CD4-positive, CD25-positive, alpha-beta regulatory T cell (primary cell): ENCODE results near the gene TSGA10. TPM values are rescaled to one million over a fixed set of nuclear protein-coding genes. Genes with fewer than 3 reads are reported as not detected.

ENCODE experiments used
- ATAC-seq, 2 donors: fragments of 150-1000 bp; cut with Tn5 transposase; one replicate each; pipeline ENCODE4 v1.10.0; 2021; ENCODE audit warnings: low read depth in 2 of 2, moderate number of reproducible peaks in 2 of 2, moderate library complexity in 1 of 2
- DNase-seq, 3 donors: peaks; one replicate each; pipeline versions ENCODE4 v3.0.0 to v3.0.0-alpha.2; 2012 to 2022; ENCODE audit warnings: mixed read lengths in 1 of 3
- H3K27ac ChIP-seq: one replicate; pipeline ENCODE4 v1.7.0; 2013; ENCODE audit warnings: mild to moderate bottlenecking, low read length; ENCODE audit not compliant: insufficient read depth, poor library complexity, severe bottlenecking
- H3K27me3 ChIP-seq: one replicate; pipeline ENCODE4 v1.7.0; 2013; ENCODE audit warnings: low read length; ENCODE audit not compliant: control insufficient read depth, insufficient read depth
- H3K36me3 ChIP-seq: one replicate; pipeline ENCODE4 v1.7.0; 2013; ENCODE audit warnings: mild to moderate bottlenecking, low read length, moderate library complexity; ENCODE audit not compliant: control insufficient read depth, insufficient read depth
- H3K4me1 ChIP-seq: 2 replicates; pipeline ENCODE4 v1.7.0; 2013; ENCODE audit warnings: mild to moderate bottlenecking, low read length; ENCODE audit not compliant: insufficient read depth, control insufficient read depth, poor library complexity, severe bottlenecking
- H3K4me3 ChIP-seq: one replicate; pipeline ENCODE4 v1.7.0; 2013; ENCODE audit warnings: low read depth, mild to moderate bottlenecking, low read length, moderate library complexity
- H3K9me3 ChIP-seq, 2 experiments: 1 replicate in 1 of 2; 2 replicates in 1 of 2; pipeline ENCODE4 v1.7.0; 2013; ENCODE audit warnings: low read length in 2 of 2, mild to moderate bottlenecking in 1 of 2, moderate library complexity in 1 of 2; ENCODE audit not compliant: control insufficient read depth in 2 of 2
- H3K27ac Mint-ChIP-seq, 3 donors: one replicate each; pipeline ENCODE4 v1.8.0; 2020 to 2022; ENCODE audit warnings: mild to moderate bottlenecking in 3 of 3, mixed read lengths in 3 of 3, moderate library complexity in 2 of 3
- H3K27me3 Mint-ChIP-seq: one replicate; pipeline ENCODE4 v1.8.0; 2022; ENCODE audit warnings: mild to moderate bottlenecking, mixed read lengths
- H3K36me3 Mint-ChIP-seq: one replicate; pipeline ENCODE4 v1.8.0; 2020; ENCODE audit warnings: mixed read lengths
- H3K4me1 Mint-ChIP-seq, 4 donors: one replicate each; pipeline ENCODE4 v1.8.0; 2020 to 2022; ENCODE audit warnings: mixed read lengths in 4 of 4, mild to moderate bottlenecking in 1 of 4
- H3K4me3 Mint-ChIP-seq, 4 donors: one replicate each; pipeline ENCODE4 v1.8.0; 2020 to 2022; ENCODE audit warnings: mild to moderate bottlenecking in 4 of 4, mixed read lengths in 4 of 4, moderate library complexity in 3 of 4
- H3K9me3 Mint-ChIP-seq, 7 donors: one replicate each; pipeline ENCODE4 v1.8.0; 2020 to 2022; ENCODE audit warnings: mixed read lengths in 7 of 7, mild to moderate bottlenecking in 3 of 7, moderate library complexity in 2 of 7
- polyA plus RNA-seq, 4 donors: library from polyadenylated mRNA; unstranded; fragments of 300-500 nt; fragmentation: Illumina TruSeq; gene quantifications; one replicate each; pipeline ENCODE4 v1.2.3, GENCODE V29; 2021
- total RNA-seq: library from RNA; stranded (reverse); gene quantifications from one replicate; pipeline ENCODE4 v1.2.3, GENCODE V29; 2022

Gene TSGA10
- total and polyA plus RNA-seq, 5 donors from 2014 or later, result 7.7 to 17.2 (median 12.6) TPM

DNA sequence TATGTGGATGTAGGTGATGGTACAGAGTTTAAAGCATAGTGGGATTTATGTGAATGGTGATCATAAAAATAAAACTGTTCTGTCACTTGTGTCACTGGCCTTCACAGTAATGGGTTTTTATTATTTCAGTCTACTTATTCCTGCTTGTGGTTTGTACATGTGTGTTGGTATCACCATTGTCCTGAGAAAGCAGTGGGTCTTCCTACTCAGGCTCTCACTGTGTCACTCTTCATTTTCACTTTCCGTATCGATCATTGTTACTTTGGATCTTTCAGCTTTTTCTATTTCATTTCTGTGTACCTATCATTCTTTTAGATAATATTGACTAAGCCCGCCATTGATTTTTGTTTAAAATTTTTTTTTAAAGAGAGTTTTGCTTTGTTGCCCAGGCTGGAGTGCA is 33.6 kb upstream of the TSGA10 start:
- Mint-ChIP-seq H3K4me3 (no peak overlapping the region), H3K9me3 (peaks cover 0 to 2% (median 0%) of the 10 kb centered on the region in 7 donors), H3K4me1 (peaks cover 17 to 38% (median 32%) of the 10 kb centered on the region in 4 donors), H3K36me3 (peaks cover 28% of the 10 kb centered on the region), H3K27me3 (no peaks in the 10 kb centered on the region), H3K27ac (no peak overlapping the region)
- DNase-seq, result no peak
- no peak overlapping the region for H3K27ac ChIP-seq
- H3K4me3 ChIP-seq, result no peak overlapping the region
- no peaks in the 10 kb centered on the region for H3K9me3 ChIP-seq
- peaks cover 36% of the 10 kb centered on the region for H3K36me3 ChIP-seq
- H3K27me3 ChIP-seq, result no peaks in the 10 kb centered on the region
- no peaks in the 10 kb centered on the region for H3K4me1 ChIP-seq
- no peak for ATAC-seq

DNA sequence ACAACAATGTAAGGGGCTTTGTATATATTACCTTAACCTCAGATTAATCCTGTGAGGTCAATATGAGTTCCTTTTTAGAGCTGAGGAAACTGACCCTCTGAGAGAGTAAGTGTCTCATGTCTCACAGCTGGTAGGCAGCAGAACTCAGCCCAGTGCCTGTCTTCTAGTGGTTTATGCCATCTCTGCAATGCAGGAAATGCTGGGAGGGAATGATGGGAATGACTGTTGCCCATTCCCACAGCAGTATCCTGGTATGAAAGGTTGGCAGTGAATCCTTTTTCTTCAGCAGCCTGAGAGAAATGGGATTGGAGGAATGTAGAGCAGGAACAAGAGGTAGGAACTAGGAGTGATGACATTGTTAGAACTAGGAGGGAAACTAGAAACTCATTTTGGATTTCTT is 32.3 kb upstream of the TSGA10 start:
- Histone ChIP-seq H3K27me3 (no peaks in the 10 kb centered on the region), H3K4me3 (no peak overlapping the region), H3K27ac (no peak overlapping the region), H3K9me3 (no peaks in the 10 kb centered on the region), H3K4me1 (peaks cover 10% of the 10 kb centered on the region), H3K36me3 (peaks cover 30% of the 10 kb centered on the region)
- Mint-ChIP-seq H3K36me3 (peaks cover 18% of the 10 kb centered on the region), H3K4me1 (peaks cover 17 to 50% (median 37%) of the 10 kb centered on the region in 4 donors), H3K27me3 (no peaks in the 10 kb centered on the region), H3K27ac (no peak overlapping the region), H3K9me3 (no peaks in the 10 kb centered on the region), H3K4me3 (no peak overlapping the region)
- DNase-seq, result no peak
- no peak for ATAC-seq

DNA sequence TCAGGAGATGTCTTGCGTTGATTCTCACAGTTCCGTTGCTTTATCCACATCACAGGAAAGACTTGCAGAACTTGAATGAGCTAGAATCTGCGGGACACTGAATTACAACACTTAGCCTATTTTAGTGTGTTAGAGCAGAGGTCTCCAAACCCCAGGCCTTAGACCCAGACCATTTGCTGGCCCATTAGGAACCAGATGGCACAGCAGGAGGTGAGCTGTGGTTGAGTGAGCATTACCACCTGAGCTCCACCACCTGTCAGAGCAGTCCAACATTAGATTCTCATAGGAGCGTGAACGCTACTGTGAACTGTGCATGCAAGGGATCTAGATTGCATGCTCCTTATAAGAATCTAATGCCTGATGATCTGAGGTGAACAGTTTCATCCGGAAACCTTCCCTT is 30.1 kb upstream of the TSGA10 start:
- H3K27ac Mint-ChIP-seq, result no peak overlapping the region
- no peak for DNase-seq
- Histone ChIP-seq H3K27me3 (no peaks in the 10 kb centered on the region), H3K9me3 (no peaks in the 10 kb centered on the region), H3K27ac (no peak overlapping the region), H3K36me3 (peaks cover 15% of the 10 kb centered on the region), H3K4me3 (no peak overlapping the region), H3K4me1 (peaks cover 27% of the 10 kb centered on the region)
- H3K4me3 Mint-ChIP-seq, result no peak overlapping the region
- H3K4me1 Mint-ChIP-seq, result peaks cover 23 to 61% (median 35%) of the 10 kb centered on the region in 4 donors
- H3K9me3 Mint-ChIP-seq, result no peaks in the 10 kb centered on the region
- ATAC-seq, result no peak
- H3K27me3 Mint-ChIP-seq, result no peaks in the 10 kb centered on the region
- H3K36me3 Mint-ChIP-seq, result peaks cover 9% of the 10 kb centered on the region

DNA sequence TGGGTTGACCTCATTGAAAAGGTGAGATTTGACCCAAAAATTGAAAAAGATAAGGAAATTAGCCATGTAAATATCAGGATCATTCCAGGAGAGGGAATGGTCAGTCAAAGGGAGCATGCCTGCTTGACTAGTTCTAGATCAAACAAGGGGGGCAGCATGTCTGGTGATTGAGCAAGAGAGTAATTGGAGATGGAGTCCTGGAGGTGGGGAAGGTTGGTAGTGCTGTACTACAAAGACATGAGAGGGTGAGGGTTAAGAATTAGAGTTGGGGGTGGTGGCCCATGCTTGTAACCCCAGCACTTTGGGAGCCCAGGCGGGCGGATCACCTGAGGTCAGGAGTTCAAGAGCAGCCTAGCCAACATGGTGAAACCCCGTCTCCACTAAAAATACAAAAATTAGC is 28.3 kb upstream of the TSGA10 start:
- Mint-ChIP-seq H3K27ac (peak overlapping the region in 1 of 3 donors; percentile 17), H3K9me3 (no peaks in the 10 kb centered on the region), H3K36me3 (peaks cover 10% of the 10 kb centered on the region), H3K4me3 (peak overlapping the region; percentile 3 to 76 (median 34)), H3K4me1 (peaks cover 29 to 75% (median 46%) of the 10 kb centered on the region in 4 donors), H3K27me3 (no peaks in the 10 kb centered on the region)
- H3K27ac ChIP-seq, result no peak overlapping the region
- DNase-seq (no peak), ATAC-seq (no peak)
- no peaks in the 10 kb centered on the region for H3K9me3 ChIP-seq
- peaks cover 2% of the 10 kb centered on the region for H3K36me3 ChIP-seq
- peaks cover 45% of the 10 kb centered on the region for H3K4me1 ChIP-seq
- no peaks in the 10 kb centered on the region for H3K27me3 ChIP-seq
- no peak overlapping the region for H3K4me3 ChIP-seq

DNA sequence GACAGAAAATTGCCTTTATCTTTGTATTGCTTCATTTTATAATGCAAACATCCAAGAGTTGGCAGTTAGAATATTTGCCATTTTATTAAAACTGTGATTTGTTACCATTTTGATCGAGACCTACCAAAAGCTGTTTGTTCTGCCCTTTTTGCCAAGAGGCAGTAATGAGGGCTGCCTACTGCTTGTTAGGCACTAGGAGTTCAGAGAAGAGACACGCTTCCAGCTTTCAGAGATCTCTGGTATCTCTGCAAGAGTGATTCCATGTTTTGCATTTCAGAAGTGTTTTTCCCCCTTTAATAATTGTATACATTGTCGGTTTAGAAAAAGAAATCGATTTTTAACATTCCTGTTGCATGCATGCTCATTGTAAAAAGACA is 26.9 kb upstream of the TSGA10 start:
- Histone ChIP-seq H3K36me3 (peaks cover 2% of the 10 kb centered on the region), H3K4me1 (peaks cover 47% of the 10 kb centered on the region), H3K27me3 (no peaks in the 10 kb centered on the region), H3K4me3 (peak overlapping the region; percentile 98), H3K9me3 (no peaks in the 10 kb centered on the region), H3K27ac (peak overlapping the region; percentile 90)
- peak overlapping the region; percentile 94 to 100 (median 98) for H3K4me3 Mint-ChIP-seq
- peaks cover 34 to 81% (median 53%) of the 10 kb centered on the region in 4 donors for H3K4me1 Mint-ChIP-seq
- H3K9me3 Mint-ChIP-seq, result no peaks in the 10 kb centered on the region
- DNase-seq (peak in 1 of 3 donors; percentile 28), ATAC-seq (no peak)
- H3K36me3 Mint-ChIP-seq, result peaks cover 13% of the 10 kb centered on the region
- peak overlapping the region; percentile 97 to 100 (median 100) for H3K27ac Mint-ChIP-seq
- H3K27me3 Mint-ChIP-seq, result no peaks in the 10 kb centered on the region

DNA sequence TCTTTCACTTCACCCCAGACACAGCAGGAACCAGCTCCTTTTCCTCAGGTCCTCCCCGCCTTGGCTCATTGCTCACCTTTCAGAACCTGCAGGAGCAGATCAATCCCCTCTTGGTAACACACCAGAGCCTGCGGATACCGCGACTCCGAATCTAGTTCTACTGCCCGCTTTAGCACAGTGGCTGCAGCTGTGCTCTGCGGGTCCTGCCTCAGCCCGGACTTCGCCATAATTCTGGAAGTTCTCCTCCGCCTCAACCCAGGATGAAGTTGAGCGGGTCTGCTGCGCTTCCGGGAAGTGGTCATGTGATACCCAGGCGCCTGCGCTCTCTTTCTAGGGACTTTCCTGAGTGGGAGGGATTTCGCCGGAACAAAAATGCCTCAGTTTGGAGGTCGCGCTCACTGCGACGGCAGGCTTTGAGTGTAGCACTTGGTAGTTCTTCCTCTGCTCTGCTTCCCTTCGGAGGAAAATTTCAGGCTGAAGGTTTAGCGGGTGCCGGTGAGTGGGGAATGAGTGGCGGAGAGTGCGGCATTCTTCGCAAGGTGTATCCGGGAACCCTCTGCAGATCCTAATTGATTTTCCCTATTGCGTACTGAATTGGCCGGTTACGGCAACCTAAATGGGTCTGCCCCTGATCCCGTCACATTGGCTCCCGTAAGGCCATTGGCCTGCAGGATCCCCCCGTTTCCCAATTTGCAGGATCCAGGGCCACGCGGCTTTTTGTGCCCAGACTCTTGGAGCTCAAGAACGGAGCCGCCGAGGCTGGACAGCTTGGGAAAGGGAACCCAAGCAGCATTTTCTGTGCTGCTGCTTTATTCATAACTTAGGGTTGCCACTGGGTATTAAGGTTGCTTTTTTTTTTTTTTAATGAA is 26.2 kb upstream of the TSGA10 start, which contains the start of the genes MITD1 and MRPL30:
Gene MITD1, minus strand, starts transcription at position 304 of the 869 bp plus-strand sequence. Its CDS starts 77 bp downstream, at position 227.
Gene MRPL30, plus strand, starts transcription at position 430 of the 869 bp plus-strand sequence. CDS start 5,020 bp downstream, outside the sequence.
- ATAC-seq (peak; percentile 92 to 96), DNase-seq (peak; percentile 88 to 96 (median 93))
- Histone ChIP-seq H3K4me3 (peak within 1 kb of the TSS; percentile 98), H3K27me3 (no peaks in the 10 kb centered on the region), H3K9me3 (no peaks in the 10 kb centered on the region), H3K4me1 (peaks cover 47% of the 10 kb centered on the region), H3K36me3 (peaks cover 4% of the 10 kb centered on the region), H3K27ac (peak within 1 kb of the TSS; percentile 90)
- H3K4me1 Mint-ChIP-seq, result peaks cover 34 to 84% (median 54%) of the 10 kb centered on the region in 4 donors
- H3K4me3 Mint-ChIP-seq, result peak within 1 kb of the TSS; percentile 94 to 100 (median 98)
- peak within 1 kb of the TSS; percentile 97 to 100 (median 100) for H3K27ac Mint-ChIP-seq
- peaks cover 13% of the 10 kb centered on the region for H3K36me3 Mint-ChIP-seq
- no peaks in the 10 kb centered on the region for H3K9me3 Mint-ChIP-seq
- H3K27me3 Mint-ChIP-seq, result no peaks in the 10 kb centered on the region

DNA sequence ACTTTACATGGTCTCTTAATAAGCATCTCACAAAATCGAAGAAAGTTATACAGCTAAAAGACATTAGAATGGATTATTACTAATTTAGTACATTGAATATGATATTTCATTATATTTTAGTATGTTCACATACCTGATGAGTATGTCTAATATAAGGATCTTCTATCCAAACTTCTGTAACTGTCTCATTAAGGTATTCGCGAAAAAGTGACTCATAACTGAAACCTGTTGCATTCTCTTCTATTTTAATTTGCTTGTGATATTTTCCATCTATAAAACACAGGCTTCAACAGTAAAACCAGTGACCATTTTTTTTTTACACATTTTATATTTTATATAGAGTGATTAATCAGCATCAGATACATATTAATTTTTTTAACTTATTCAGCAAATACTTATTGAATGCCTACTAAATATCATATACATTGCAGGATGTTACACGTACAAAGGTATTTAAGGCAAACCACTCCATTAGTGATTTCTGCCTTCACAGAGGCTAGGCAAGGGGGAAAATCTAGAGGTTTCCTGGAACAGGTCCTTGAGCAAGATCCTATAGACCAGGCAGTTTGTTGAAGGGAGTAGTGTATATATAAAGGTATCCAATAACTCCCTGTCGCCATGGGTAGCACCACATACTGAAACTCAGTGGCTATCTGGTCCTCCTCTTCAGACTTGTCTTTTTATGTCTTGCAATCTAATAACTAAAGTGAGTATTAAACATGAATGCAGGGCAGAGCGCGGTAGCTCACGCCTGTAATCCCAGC is 16.8 kb upstream of the TSGA10 start:
- no peak overlapping the region for H3K27ac ChIP-seq
- Mint-ChIP-seq H3K4me1 (peaks cover 16 to 43% (median 26%) of the 10 kb centered on the region in 4 donors), H3K27ac (peak overlapping the region in 1 of 3 donors; percentile 59), H3K36me3 (peaks cover 22% of the 10 kb centered on the region), H3K27me3 (no peaks in the 10 kb centered on the region), H3K9me3 (no peaks in the 10 kb centered on the region), H3K4me3 (no peak overlapping the region)
- peaks cover 64% of the 10 kb centered on the region for H3K36me3 ChIP-seq
- H3K27me3 ChIP-seq, result no peaks in the 10 kb centered on the region
- ATAC-seq (no peak), DNase-seq (no peak)
- H3K4me3 ChIP-seq, result no peak overlapping the region
- H3K4me1 ChIP-seq, result no peaks in the 10 kb centered on the region
- H3K9me3 ChIP-seq, result no peaks in the 10 kb centered on the region
